ENCODE data around the gene KHDC1.
"Not testable (repeated sequence)": the region's sequence is repeated elsewhere in the genome, so short reads cannot be mapped to it uniquely, and the experiment has no call there.

The KHDC1 gene, protein sequence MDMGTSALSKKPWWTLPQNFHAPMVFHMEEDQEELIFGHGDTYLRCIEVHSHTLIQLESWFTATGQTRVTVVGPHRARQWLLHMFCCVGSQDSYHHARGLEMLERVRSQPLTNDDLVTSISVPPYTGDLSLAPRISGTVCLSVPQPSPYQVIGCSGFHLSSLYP

GRCh38 chr6:73262671-73263569 lies at the start of gene KHDC1:
Gene KHDC1, minus strand, starts transcription at chr6:73263196. Its CDS starts 20,679 bp downstream, at chr6:73242517.
- no peak for DNase-seq

- DNase-seq, result not testable (repeated sequence)
Measured at GRCh38 chr6:73310503-73310845, 47.5 kb upstream of the KHDC1 start.

GRCh38 chr6:73309785-73310502 lies 46.9 kb upstream of the KHDC1 start:
- DNase-seq, result no peak

DNA sequence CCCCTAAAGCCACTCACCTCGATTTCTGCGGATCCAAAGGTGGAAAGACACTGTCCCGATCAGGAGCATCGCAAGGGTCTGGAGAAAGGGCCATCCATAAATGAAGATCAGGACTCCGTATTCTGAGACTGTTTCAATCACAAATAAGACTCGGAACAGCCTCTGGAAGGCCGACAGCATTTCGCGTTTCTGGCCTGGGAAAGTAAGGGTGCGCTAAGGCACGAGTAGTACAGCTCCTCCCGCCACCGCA lies 46.5 kb upstream of the KHDC1 start:
- no peak for DNase-seq

DNA sequence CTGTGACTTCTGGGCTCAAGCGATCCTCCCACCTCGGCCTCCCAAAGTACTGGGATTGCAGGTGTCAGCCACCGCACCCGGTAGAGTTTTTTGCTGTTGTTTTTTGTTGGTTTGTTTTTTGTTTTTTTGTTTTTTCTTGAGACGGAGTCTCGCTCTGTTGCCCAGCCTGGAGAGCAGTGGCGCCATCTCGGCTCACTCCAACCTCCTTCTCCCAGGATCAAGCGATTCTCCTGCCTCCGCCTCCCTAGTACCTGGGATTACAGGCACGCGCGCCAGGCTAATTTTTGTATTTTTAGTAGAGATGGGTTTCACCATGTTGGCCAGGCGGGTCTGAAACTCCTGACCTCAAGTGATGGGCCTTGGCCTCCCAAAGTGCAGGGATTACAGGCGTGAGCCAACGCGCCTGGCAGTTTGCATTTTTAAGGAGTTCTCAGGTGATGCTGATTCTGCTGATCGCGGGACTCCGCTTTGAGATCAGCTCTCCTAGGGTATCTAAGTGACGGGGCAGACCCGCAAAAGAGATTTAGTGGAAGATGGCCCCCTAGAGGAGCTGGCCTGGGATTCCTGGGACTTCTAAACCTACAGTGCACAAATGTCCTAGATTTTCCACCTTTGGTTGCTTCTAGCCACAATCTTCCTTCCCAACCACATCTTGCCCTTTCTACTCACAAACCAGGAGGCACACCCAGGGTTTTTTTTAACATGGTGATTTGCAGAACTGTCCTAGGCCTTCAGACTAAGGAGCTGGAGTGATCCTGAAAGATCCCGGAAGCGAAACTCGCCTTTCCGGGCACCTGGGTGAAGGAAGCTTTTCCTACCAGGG lies 45.9 kb upstream of the KHDC1 start:
- DNase-seq, result no peak

- not testable (repeated sequence) for DNase-seq
Measured at GRCh38 chr6:73303773-73304172, 40.8 kb upstream of the KHDC1 start.

- no peak for DNase-seq
Measured at GRCh38 chr6:73302339-73302738, 39.3 kb upstream of the KHDC1 start.

- no peak for DNase-seq
Measured at GRCh38 chr6:73299151-73299971, 36.4 kb upstream of the KHDC1 start.

- no peak for DNase-seq
Measured at GRCh38 chr6:73293331-73293730, 30.3 kb upstream of the KHDC1 start.

- DNase-seq, result no peak
Measured at GRCh38 chr6:73290435-73290834, 27.4 kb upstream of the KHDC1 start.

GRCh38 chr6:73286752-73287151 lies 23.8 kb upstream of the KHDC1 start:
- DNase-seq, result no peak

DNA sequence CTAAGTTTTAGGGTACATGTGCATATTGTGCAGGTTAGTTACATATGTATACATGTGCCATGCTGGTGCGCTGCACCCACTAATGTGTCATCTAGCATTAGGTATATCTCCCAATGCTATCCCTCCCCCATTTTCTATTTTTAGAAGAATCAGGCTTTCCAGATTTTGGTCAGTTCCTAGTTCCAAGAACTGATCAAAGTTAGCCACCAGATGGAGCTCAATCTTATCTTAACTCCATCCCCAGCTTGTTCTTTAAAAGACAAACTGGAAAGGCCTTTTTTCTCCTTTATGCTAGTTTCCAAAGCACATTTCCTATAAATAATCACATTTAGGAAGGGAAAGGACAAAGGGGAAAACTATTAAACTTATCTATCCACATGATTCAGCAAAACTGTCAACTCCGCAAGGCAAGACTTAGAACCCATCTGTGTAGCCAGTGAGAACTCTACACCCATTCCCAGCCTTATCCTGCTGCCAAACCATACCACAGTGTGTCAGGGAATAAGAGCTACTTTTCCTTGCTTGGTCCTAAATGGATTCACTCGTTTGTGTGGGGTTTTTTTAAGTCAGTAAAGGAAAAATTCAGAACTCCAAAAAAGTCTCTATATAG lies 22.8 kb upstream of the KHDC1 start:
- DNase-seq, result no peak

DNA sequence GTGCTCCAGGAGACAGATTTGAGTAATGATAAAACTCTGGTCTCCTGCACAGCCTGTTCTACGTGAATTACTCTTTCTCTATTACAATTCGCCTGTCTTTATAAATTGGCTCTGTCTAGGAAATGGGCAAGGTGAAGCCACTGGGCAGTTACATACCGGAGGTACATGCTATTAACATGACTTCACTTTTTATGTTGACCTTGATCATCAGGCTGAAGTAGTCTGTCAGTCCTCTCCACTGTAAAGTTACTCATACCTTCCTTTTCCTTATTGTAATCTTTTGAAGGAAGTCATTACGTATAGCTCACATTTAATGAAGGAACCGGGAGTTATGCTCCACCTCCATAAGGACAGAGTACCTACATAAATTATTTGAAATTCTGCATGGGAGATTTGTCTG lies 19.9 kb upstream of the KHDC1 start:
- DNase-seq, result no peak

GRCh38 chr6:73281684-73282083 lies 18.7 kb upstream of the KHDC1 start:
- DNase-seq, result not testable (repeated sequence)

- not testable (repeated sequence) for DNase-seq
Measured at GRCh38 chr6:73269296-73269695, 6.3 kb upstream of the KHDC1 start.

GRCh38 chr6:73268896-73269295 lies 5.9 kb upstream of the KHDC1 start:
- DNase-seq, result not testable (repeated sequence)

DNA sequence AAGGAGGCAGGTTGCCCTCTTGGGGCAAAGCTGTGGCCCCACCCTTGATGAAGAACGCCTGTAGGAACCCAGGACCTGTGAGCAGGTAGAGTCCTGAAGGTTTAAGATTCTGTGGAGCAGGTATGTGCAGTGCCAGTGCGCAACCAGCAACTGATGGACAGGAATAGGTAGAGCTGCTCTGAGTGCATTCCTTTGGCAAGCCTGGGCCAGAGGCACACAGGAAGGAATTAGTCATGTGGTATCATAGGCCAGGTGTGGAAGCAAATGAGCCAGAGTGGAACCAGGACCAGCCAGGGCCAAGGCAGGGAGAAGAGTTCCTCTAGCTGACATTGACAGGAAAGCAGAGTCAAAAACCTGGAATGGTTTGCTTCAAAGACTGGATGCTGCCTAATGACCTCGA lies 1.4 kb upstream of the KHDC1 start:
- DNase-seq, result no peak

DNA sequence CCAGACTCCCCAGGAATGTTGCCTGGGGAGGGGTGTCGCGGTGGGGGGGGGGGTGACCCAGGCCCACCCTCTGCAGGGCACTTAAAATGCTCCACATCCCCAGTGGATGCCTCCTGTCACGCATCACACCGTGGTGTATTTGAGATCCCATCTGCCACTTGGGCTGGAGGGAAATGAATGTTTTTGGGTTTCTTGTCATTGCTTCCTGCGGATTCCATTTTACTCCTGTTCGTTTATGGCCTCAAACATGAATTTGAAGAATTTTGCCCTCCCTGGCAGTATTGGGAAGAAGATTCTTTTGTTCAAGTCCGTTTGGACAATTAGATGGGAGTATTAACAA lies 544 bp upstream of the KHDC1 start:
- no peak for DNase-seq

DNA sequence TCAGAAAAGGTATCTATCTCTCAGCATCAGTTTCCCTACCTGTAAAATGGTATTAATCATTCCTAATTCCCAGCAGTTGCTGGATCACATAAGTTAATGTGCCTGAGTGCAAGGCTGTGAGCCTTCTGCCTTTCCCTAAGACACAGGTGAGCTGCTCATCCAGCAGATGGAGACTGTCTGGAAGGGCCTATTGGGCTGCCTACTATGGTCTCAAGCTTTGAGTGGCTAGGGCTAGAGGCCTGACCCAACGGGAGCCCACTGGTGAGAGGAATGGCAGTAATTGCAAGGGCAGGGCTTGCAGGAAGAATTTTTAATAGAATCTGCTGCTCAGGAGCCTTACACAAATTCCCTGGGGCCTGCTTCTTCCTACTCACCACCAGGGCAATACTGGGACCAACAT lies 4.3 kb downstream of the KHDC1 start:
- DNase-seq, result no peak

GRCh38 chr6:73254323-73254722 lies 8.7 kb downstream of the KHDC1 start:
- not testable (repeated sequence) for DNase-seq

GRCh38 chr6:73252703-73253102 lies 10.3 kb downstream of the KHDC1 start:
- no peak for DNase-seq

GRCh38 chr6:73250016-73250415 lies 13.0 kb downstream of the KHDC1 start:
- no peak for DNase-seq

All from NCI-H1436 treated with DMSO at 0.1 percent for 48 hours (cell line).